Kidney tubule cell (primary cell): Measurements from ENCODE around the gene VWF.
"Not testable (repeated sequence)": the region's sequence is repeated elsewhere in the genome, so short reads cannot be mapped to it uniquely, and the experiment has no call there.

Experiments used
- DNase-seq: peaks from one replicate; pipeline ENCODE4 v3.0.0-alpha.2; 2018; ENCODE audit warnings: low spot score

The VWF gene

GRCh38 chr12:6033546-6033945 lies 90.9 kb downstream of the VWF start:
- DNase-seq, result no peak

GRCh38 chr12:6032726-6033125 lies 91.7 kb downstream of the VWF start:
- no peak for DNase-seq

GRCh38 chr12:6031001-6031400 lies 93.5 kb downstream of the VWF start:
- no peak for DNase-seq

GRCh38 chr12:6030081-6030480 lies 94.4 kb downstream of the VWF start:
- DNase-seq, result no peak

- no peak for DNase-seq
Measured at GRCh38 chr12:6029401-6029800, 95.1 kb downstream of the VWF start.

GRCh38 chr12:6026998-6027397 lies 97.5 kb downstream of the VWF start:
- DNase-seq, result no peak

- not testable (repeated sequence) for DNase-seq
Measured at GRCh38 chr12:6025703-6026298, 98.7 kb downstream of the VWF start.

- not testable (repeated sequence) for DNase-seq
Measured at GRCh38 chr12:6024066-6024465, 100.4 kb downstream of the VWF start.

- peak; percentile 28 for DNase-seq
Measured at GRCh38 chr12:6020930-6021329, 103.5 kb downstream of the VWF start.

GRCh38 chr12:6020511-6020910 lies 104.0 kb downstream of the VWF start:
- DNase-seq, result not testable (repeated sequence)

- DNase-seq, result not testable (repeated sequence)
Measured at GRCh38 chr12:6019256-6019655, 105.2 kb downstream of the VWF start.

- no peak for DNase-seq
Measured at GRCh38 chr12:6018265-6018664, 106.2 kb downstream of the VWF start.

- no peak for DNase-seq
Measured at GRCh38 chr12:6016756-6017155, 107.7 kb downstream of the VWF start.

- DNase-seq, result not testable (repeated sequence)
Measured at GRCh38 chr12:6016004-6016403, 108.5 kb downstream of the VWF start.

- DNase-seq, result not testable (repeated sequence)
Measured at GRCh38 chr12:6015271-6015670, 109.2 kb downstream of the VWF start.

- DNase-seq, result not testable (repeated sequence)
Measured at GRCh38 chr12:6010631-6011350, 113.7 kb downstream of the VWF start.

- no peak for DNase-seq
Measured at GRCh38 chr12:5997260-5997659, 127.2 kb downstream of the VWF start.

- no peak for DNase-seq
Measured at GRCh38 chr12:5996459-5996858, 128.0 kb downstream of the VWF start.

GRCh38 chr12:5989621-5990020 lies 134.8 kb downstream of the VWF start:
- no peak for DNase-seq

- peak; percentile 70 for DNase-seq
Measured at GRCh38 chr12:5988659-5989116, 135.8 kb downstream of the VWF start.

- DNase-seq, result no peak
Measured at GRCh38 chr12:5988088-5988487, 136.4 kb downstream of the VWF start.

- DNase-seq, result no peak
Measured at GRCh38 chr12:5987573-5987972, 136.9 kb downstream of the VWF start.

GRCh38 chr12:5985471-5985870 lies 139.0 kb downstream of the VWF start:
- no peak for DNase-seq

- DNase-seq, result no peak
Measured at GRCh38 chr12:5984873-5985272, 139.6 kb downstream of the VWF start.
